ENCODE results near the gene LRBA. TPM values are rescaled to one million over a fixed set of nuclear protein-coding genes. Genes with fewer than 3 reads are reported as not detected.

Gene LRBA
- total and polyA plus RNA-seq, 8 donors: 7.3 to 156 (median 73.9) TPM

- 73 to 79% (median 73%) methylated on average over 4 of the region's 4 CpGs for WGBS, 5 donors
- TF ChIP-seq POLR2A (IDR thresholded peaks at IDR 0.05): no peak
- TF ChIP-seq POLR2AphosphoS5 (IDR thresholded peaks at IDR 0.05): no peak
- no peak for TF ChIP-seq EP300 (IDR thresholded peaks at IDR 0.05)
- no peak for TF ChIP-seq CTCF (IDR thresholded peaks at IDR 0.05)
- H3K4me3 ChIP-seq: no peak overlapping the region
- H3K27ac ChIP-seq: no peak overlapping the region
- peaks cover 0 to 34% (median 21%) of the 10 kb centered on the region in 4 donors for H3K36me3 ChIP-seq
- no peak for DNase-seq
- no peaks in the 10 kb centered on the region for H3K27me3 ChIP-seq
- peaks cover 0 to 14% (median 8%) of the 10 kb centered on the region in 4 donors for H3K9me3 ChIP-seq
- intact Hi-C loops (cut with DNase I; ENCODE audit: low total_unique reads): no loop called here
- H3K4me1 ChIP-seq: peaks cover 8 to 22% (median 18%) of the 10 kb centered on the region in 4 donors
Observed at GRCh38 chr4:150725957-150726523, 289.0 kb downstream of the LRBA start.

- no peak for DNase-seq
- Histone ChIP-seq H3K9me3 (peaks cover 0 to 14% (median 8%) of the 10 kb centered on the region in 4 donors), H3K4me3 (no peak overlapping the region), H3K27me3 (no peaks in the 10 kb centered on the region), H3K4me1 (peaks cover 8 to 22% (median 18%) of the 10 kb centered on the region in 4 donors), H3K36me3 (peaks cover 0 to 18% (median 8%) of the 10 kb centered on the region in 4 donors), H3K27ac (peak overlapping the region in 3 of 5 donors; percentile 62 to 71 (median 67))
- intact Hi-C loops (cut with DNase I; ENCODE audit: low total_unique reads): no loop called here
- WGBS, 5 donors: 89 to 94% (median 90%) methylated on average over 5 of the region's 5 CpGs
- TF ChIP-seq CTCF (IDR thresholded peaks at IDR 0.05) (no peak), EP300 (IDR thresholded peaks at IDR 0.05) (no peak), POLR2AphosphoS5 (IDR thresholded peaks at IDR 0.05) (no peak), POLR2A (IDR thresholded peaks at IDR 0.05) (no peak)
Observed at GRCh38 chr4:150723727-150724411, 291.2 kb downstream of the LRBA start.

GRCh38 chr4:150722908-150723362 is 292.1 kb downstream of the LRBA start:
- TF ChIP-seq POLR2A (IDR thresholded peaks at IDR 0.05): no peak
- TF ChIP-seq POLR2AphosphoS5 (IDR thresholded peaks at IDR 0.05): peak; percentile 53 to 94 (median 74)
- TF ChIP-seq EP300 (IDR thresholded peaks at IDR 0.05): no peak
- peak in 2 of 7 experiments; percentile 28 to 59 for TF ChIP-seq CTCF (IDR thresholded peaks at IDR 0.05)
- DNase-seq: peak; percentile 92 to 96
- H3K27me3 ChIP-seq: no peaks in the 10 kb centered on the region
- peaks cover 8 to 22% (median 18%) of the 10 kb centered on the region in 4 donors for H3K4me1 ChIP-seq
- intact Hi-C loops (cut with DNase I; ENCODE audit: low total_unique reads): no loop called here
- H3K4me3 ChIP-seq: no peak overlapping the region
- peaks cover 0 to 14% (median 8%) of the 10 kb centered on the region in 4 donors for H3K9me3 ChIP-seq
- peaks cover 0 to 18% (median 8%) of the 10 kb centered on the region in 4 donors for H3K36me3 ChIP-seq
- WGBS, 5 donors: 16 to 57% (median 29%) methylated on average over 5 to 6 of the region's 6 CpGs
- H3K27ac ChIP-seq: peak overlapping the region; percentile 47 to 71 (median 67)

- Histone ChIP-seq H3K27me3 (no peaks in the 10 kb centered on the region), H3K4me3 (no peak overlapping the region), H3K36me3 (peaks cover 0 to 12% (median 3%) of the 10 kb centered on the region in 4 donors), H3K9me3 (peaks cover 0 to 7% (median 1%) of the 10 kb centered on the region in 4 donors), H3K4me1 (peaks cover 8 to 22% (median 18%) of the 10 kb centered on the region in 4 donors), H3K27ac (no peak overlapping the region)
- 95 to 99% (median 96%) methylated on average over 2 of the region's 2 CpGs for WGBS, 5 donors
- DNase-seq: no peak
- intact Hi-C loops (cut with DNase I; ENCODE audit: low total_unique reads): no loop called here
- TF ChIP-seq EP300 (IDR thresholded peaks at IDR 0.05): no peak
Observed at GRCh38 chr4:150720973-150721518, 294.0 kb downstream of the LRBA start.

Measured in stomach (tissue), 9 donors.